Measurements from ENCODE around the gene SEMA3G.

SEMA3G gene

GRCh38 chr3:52408466-52408865 lies 36.4 kb downstream of the SEMA3G start:
- no peak for DNase-seq

GRCh38 chr3:52407779-52408178 lies 37.1 kb downstream of the SEMA3G start:
- no peak for DNase-seq

- DNase-seq, result no peak
These were observed 38.0 kb downstream of the SEMA3G start for GRCh38 chr3:52406791-52407510.

- no peak for DNase-seq
These were observed 38.7 kb downstream of the SEMA3G start for GRCh38 chr3:52406231-52406661.

- no peak for DNase-seq
These were observed 39.2 kb downstream of the SEMA3G start for GRCh38 chr3:52405601-52406110.

- DNase-seq, result no peak
These were observed 39.8 kb downstream of the SEMA3G start for GRCh38 chr3:52405066-52405465.

- DNase-seq, result no peak
These were observed 40.5 kb downstream of the SEMA3G start for GRCh38 chr3:52404391-52404790.

GRCh38 chr3:52403955-52404354 lies 40.9 kb downstream of the SEMA3G start:
- no peak for DNase-seq

GRCh38 chr3:52403271-52403841 lies 41.5 kb downstream of the SEMA3G start:
- DNase-seq, result no peak

GRCh38 chr3:52402706-52403270 lies 42.1 kb downstream of the SEMA3G start:
- no peak for DNase-seq

GRCh38 chr3:52402101-52402521 lies 42.8 kb downstream of the SEMA3G start:
- DNase-seq, result no peak

- DNase-seq, result no peak
These were observed 43.4 kb downstream of the SEMA3G start for GRCh38 chr3:52401551-52401950.

- DNase-seq, result no peak
These were observed 43.9 kb downstream of the SEMA3G start for GRCh38 chr3:52401021-52401420.

GRCh38 chr3:52400275-52400793 lies 44.6 kb downstream of the SEMA3G start:
- no peak for DNase-seq

- no peak for DNase-seq
These were observed 45.3 kb downstream of the SEMA3G start for GRCh38 chr3:52399593-52399992.

- DNase-seq, result no peak
These were observed 45.8 kb downstream of the SEMA3G start for GRCh38 chr3:52399131-52399530.

- DNase-seq, result no peak
These were observed 46.2 kb downstream of the SEMA3G start for GRCh38 chr3:52398670-52399081.

GRCh38 chr3:52397676-52398399 lies 47.1 kb downstream of the SEMA3G start:
- DNase-seq, result no peak

- DNase-seq, result no peak
These were observed 47.9 kb downstream of the SEMA3G start for GRCh38 chr3:52396907-52397591.

- DNase-seq, result no peak
These were observed 48.6 kb downstream of the SEMA3G start for GRCh38 chr3:52396011-52396906.

- no peak for DNase-seq
These were observed 49.4 kb downstream of the SEMA3G start for GRCh38 chr3:52395503-52395865.
